Measurements from ENCODE around the gene TNFAIP2. TPM values are rescaled to one million over a fixed set of nuclear protein-coding genes. Genes with fewer than 3 reads are reported as not detected.

TNFAIP2 gene
- polyA plus RNA-seq, 1 donor: 21.0 TPM

DNA sequence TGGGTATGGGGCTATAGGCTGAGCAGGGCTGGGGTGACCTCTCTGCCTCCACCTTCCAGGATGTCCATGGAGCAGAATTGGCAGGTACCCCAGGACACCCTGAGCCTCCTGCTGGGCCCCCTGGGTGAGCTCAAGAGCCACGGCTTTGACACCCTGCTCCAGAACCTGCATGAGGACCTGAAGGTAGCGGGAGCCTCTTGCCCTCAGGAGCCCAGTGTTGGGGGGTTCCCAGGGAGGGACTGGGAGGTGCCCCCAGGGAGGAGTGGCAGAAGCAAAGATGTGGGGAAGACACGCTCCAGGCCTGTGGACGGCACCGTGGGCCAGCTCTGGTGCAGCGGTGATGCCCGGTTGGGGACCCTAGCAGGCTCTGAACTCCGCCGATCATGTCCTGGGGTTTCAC, 8.3 kb downstream of the TNFAIP2 start:
- Histone ChIP-seq H3K9me3 (ENCODE audit: control insufficient read depth, low read depth, low read length) (peaks cover 3% of the 10 kb centered on the region), H3K36me3 (ENCODE audit: control insufficient read depth, insufficient read depth, low read length) (peaks cover 5% of the 10 kb centered on the region), H3K27me3 (ENCODE audit: control insufficient read depth, insufficient read depth, low read length) (peaks cover 17% of the 10 kb centered on the region), H3K4me1 (ENCODE audit: control insufficient read depth, insufficient read depth, low read length) (peaks cover 5% of the 10 kb centered on the region), H3K4me3 (ENCODE audit: low read length) (no peak overlapping the region), H3K27ac (ENCODE audit: low read length) (no peak overlapping the region)
- WGBS (ENCODE audit: insufficient coverage, low lambda C conversion rate): no CpG with 5 or more reads among the region's 9 CpGs
- no peak for DNase-seq

DNA sequence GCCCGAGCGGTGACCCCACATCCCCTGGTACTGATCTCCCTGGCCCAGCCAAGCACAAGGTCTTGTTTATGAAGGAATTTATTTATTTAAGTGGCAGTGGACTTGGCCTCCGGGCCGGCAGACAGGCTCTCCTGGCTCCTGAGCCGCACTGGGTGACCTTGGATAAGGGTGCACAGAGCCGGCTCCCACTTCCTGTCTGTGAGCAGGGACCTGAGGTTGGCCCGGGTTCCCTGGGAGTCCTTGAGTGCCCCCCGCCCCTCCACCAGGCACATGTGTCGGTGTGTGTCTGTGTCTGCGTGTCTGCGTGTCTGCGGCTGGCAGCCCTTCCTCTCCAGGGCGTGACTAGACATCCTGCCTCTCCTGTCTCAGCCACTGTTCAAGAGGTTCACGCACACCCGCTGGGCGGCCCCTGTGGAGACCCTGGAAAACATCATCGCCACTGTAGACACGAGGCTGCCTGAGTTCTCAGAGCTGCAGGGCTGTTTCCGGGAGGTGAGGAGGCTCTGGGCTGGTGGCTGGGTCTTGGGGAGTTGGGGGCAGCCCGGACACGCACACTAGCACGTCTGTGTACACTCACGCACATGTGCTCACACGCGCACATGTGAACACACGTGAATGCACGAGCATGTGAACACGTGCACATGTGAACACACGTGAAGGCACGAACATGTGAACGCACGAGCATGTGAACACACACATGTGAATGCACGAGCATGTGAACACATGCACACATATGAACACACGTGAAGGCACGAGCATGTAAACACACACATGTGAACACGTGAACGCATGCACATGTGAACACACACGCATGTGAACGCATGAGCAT, 9.3 kb downstream of the TNFAIP2 start:
- Histone ChIP-seq H3K27me3 (ENCODE audit: control insufficient read depth, insufficient read depth, low read length) (peaks cover 16% of the 10 kb centered on the region), H3K4me3 (ENCODE audit: low read length) (no peak overlapping the region), H3K9me3 (ENCODE audit: control insufficient read depth, low read depth, low read length) (no peaks in the 10 kb centered on the region), H3K27ac (ENCODE audit: low read length) (no peak overlapping the region), H3K4me1 (ENCODE audit: control insufficient read depth, insufficient read depth, low read length) (peaks cover 3% of the 10 kb centered on the region), H3K36me3 (ENCODE audit: control insufficient read depth, insufficient read depth, low read length) (peaks cover 5% of the 10 kb centered on the region)
- 96% methylated on average over 10 of the region's 39 CpGs for WGBS (ENCODE audit: insufficient coverage, low lambda C conversion rate)
- DNase-seq: no peak

DNA sequence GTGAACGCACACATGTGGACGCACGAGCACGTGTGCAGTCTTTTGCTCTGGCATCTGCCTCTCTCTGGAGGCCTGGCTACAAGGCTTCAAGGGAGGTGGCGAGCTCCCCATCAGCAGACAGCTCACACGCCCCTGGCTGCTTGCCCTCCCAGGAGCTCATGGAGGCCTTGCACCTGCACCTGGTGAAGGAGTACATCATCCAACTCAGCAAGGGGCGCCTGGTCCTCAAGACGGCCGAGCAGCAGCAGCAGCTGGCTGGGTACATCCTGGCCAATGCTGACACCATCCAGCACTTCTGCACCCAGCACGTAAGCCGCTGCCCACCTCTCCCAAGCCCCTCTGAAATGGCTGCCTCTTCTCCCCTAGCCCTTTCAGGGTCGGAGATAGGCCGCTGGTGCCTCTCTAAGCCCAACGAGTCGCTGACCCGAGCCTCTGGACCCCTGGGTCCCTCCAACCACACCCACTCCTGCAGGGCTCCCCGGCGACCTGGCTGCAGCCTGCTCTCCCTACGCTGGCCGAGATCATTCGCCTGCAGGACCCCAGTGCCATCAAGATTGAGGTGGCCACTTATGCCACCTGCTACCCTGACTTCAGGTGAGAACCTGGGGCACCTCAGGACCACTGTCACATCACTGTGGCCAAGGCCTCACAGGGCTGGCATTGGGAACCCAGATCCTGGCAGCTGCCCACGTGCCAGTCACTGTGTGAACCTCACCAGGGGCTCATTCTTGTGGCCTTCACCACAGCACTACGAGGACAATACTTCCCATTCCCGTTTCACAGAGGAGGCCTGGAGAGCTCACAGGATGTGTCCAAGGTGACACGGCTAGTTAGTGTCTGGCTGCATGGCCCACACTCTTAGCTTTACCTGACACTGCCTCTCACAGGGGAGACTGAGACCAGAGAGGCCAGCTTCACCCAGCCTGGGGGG, 10.2 kb downstream of the TNFAIP2 start:
- peaks cover 5% of the 10 kb centered on the region for H3K9me3 ChIP-seq (ENCODE audit: control insufficient read depth, low read depth, low read length)
- H3K27me3 ChIP-seq (ENCODE audit: control insufficient read depth, insufficient read depth, low read length): peaks cover 9% of the 10 kb centered on the region
- no peak overlapping the region for H3K4me3 ChIP-seq (ENCODE audit: low read length)
- WGBS (ENCODE audit: insufficient coverage, low lambda C conversion rate): no CpG with 5 or more reads among the region's 25 CpGs
- peaks cover 3% of the 10 kb centered on the region for H3K4me1 ChIP-seq (ENCODE audit: control insufficient read depth, insufficient read depth, low read length)
- H3K36me3 ChIP-seq (ENCODE audit: control insufficient read depth, insufficient read depth, low read length): peaks cover 5% of the 10 kb centered on the region
- no peak overlapping the region for H3K27ac ChIP-seq (ENCODE audit: low read length)
- no peak for DNase-seq

DNA sequence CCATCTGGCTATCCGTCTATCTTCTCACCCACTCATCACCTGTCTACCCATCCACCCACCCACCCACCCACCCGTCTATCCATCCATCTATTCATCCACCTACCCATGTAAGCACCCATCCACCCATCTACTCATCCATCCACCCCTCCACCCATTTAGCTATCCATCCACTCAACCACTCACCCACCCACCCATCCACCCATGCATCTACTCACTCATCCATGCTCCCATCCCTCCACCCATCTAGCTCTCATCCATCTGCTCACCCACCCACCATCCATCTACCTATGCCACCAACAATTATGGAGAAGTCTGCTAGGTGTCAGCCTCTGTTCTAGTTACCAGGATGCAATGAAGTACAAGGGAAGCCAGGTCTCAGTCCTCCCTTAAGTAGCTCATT, 11.1 kb downstream of the TNFAIP2 start:
- Histone ChIP-seq H3K27me3 (ENCODE audit: control insufficient read depth, insufficient read depth, low read length) (peaks cover 10% of the 10 kb centered on the region), H3K27ac (ENCODE audit: low read length) (no peak overlapping the region), H3K4me3 (ENCODE audit: low read length) (no peak overlapping the region), H3K4me1 (ENCODE audit: control insufficient read depth, insufficient read depth, low read length) (peaks cover 8% of the 10 kb centered on the region), H3K36me3 (ENCODE audit: control insufficient read depth, insufficient read depth, low read length) (peaks cover 5% of the 10 kb centered on the region), H3K9me3 (ENCODE audit: control insufficient read depth, low read depth, low read length) (peaks cover 5% of the 10 kb centered on the region)
- no peak for DNase-seq
- no CpG with 5 or more reads among the region's 2 CpGs for WGBS (ENCODE audit: insufficient coverage, low lambda C conversion rate)

DNA sequence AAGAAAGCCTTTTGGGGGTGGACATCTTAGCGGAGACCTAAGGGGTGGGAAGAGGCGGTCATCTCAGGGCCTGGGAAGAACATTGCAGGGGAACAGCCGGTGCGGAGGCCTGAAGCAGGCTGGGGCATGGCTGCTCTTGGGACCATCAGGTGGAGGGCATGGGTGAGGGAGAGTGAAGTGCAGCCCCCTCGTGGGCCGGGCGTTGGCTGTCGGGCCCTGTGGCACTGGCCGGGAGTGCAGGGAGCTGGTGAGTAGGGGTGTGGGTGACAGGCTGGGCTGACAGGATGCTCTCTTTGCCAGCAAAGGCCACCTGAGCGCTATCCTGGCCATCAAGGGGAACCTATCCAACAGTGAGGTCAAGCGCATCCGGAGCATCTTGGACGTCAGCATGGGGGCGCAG, 11.7 kb downstream of the TNFAIP2 start:
- Histone ChIP-seq H3K9me3 (ENCODE audit: control insufficient read depth, low read depth, low read length) (peaks cover 5% of the 10 kb centered on the region), H3K27ac (ENCODE audit: low read length) (no peak overlapping the region), H3K36me3 (ENCODE audit: control insufficient read depth, insufficient read depth, low read length) (peaks cover 5% of the 10 kb centered on the region), H3K4me3 (ENCODE audit: low read length) (no peak overlapping the region), H3K4me1 (ENCODE audit: control insufficient read depth, insufficient read depth, low read length) (peaks cover 8% of the 10 kb centered on the region), H3K27me3 (ENCODE audit: control insufficient read depth, insufficient read depth, low read length) (peaks cover 12% of the 10 kb centered on the region)
- WGBS (ENCODE audit: insufficient coverage, low lambda C conversion rate): no CpG with 5 or more reads among the region's 14 CpGs
- DNase-seq: no peak

DNA sequence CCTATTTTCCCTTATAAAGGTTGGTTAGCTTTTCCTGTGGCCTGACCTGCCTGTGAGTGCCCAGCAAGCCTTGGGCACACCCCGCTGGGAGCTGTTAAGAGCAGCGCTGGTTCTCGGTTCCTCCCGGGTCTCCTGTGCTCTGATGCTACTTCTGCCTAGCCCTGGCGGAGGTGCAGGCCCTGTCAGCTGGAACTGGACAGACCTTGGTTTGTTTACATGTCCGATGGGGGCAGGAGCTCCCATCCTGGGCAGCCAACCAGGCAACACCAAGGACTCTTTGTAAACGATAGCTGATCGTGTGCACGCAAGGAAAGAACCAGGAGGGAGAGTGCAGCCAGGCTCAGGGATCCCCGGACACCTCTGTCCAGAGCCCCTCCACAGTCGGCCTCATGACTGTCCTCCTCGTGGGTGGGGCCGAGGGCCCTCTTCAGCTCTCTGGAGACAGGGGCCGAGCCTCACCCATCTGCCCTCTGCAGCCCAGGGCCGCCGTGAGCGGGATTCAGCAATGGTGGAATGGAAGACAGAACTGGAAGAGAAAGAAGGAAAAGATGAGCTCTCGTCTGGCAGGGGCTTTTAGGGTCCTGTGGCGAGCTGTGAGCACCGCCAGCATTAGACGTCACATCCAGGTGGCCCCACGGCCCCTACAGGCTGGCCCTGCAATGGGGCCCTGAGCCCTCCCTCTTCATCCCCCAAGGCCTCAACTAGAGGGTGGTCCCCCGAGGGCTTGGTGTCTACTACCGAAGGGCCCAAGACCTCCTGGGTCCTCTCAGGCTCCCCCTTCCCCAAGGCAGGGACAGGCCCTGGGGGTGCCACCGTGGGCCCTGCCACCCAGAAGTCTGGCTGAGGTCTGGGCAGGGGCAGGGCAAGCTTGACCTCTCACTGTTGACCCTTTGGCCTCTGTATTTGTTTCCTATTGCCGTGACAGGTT, 12.3 kb downstream of the TNFAIP2 start:
- Histone ChIP-seq H3K27ac (ENCODE audit: low read length) (no peak overlapping the region), H3K36me3 (ENCODE audit: control insufficient read depth, insufficient read depth, low read length) (peaks cover 5% of the 10 kb centered on the region), H3K4me1 (ENCODE audit: control insufficient read depth, insufficient read depth, low read length) (peaks cover 8% of the 10 kb centered on the region), H3K27me3 (ENCODE audit: control insufficient read depth, insufficient read depth, low read length) (peaks cover 14% of the 10 kb centered on the region), H3K4me3 (ENCODE audit: low read length) (no peak overlapping the region), H3K9me3 (ENCODE audit: control insufficient read depth, low read depth, low read length) (peaks cover 5% of the 10 kb centered on the region)
- no peak for DNase-seq
- WGBS (ENCODE audit: insufficient coverage, low lambda C conversion rate): no CpG with 5 or more reads among the region's 26 CpGs

DNA sequence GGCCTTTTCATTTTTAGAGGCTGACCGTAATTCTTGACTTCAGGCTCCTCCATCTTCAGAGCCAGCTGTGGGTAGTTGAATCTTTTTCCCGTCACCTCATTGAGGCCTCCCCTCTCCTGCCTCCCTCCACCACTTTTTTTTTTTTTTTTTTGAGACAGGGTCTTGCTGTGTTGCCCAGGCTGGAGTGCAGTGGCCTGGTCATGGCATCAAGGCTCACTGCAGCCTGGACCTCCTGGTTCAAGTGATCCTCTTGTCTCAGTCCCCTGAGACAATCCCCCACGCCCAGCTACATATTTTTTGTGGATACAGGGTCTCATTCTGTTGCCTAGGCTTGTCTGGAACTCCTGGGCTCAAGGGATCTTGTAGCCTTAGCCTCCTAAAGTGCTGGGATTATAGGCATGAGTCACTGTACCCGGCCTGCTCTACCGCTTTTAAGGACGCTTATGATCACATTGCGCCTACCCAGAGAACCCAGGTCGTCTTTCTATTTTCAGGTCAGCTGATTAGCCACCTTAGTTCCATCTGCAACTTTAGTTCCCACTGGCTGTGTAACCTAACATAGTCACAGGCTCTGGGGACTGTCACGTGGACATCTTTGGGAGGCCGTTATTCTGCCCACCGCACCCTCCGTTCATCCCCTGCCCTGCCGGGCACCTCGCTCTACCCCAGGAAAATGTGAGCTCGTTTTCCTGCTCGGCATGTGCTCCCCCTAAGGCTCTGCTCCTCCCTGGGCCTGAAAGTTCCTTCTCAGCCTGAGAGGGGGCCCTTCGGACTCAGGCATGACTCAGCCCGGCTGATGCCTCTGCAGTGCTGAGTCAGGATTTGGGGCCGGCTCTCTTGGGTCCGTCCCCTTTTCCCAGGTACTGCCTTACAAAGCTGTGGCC, 13.4 kb downstream of the TNFAIP2 start:
- H3K4me3 ChIP-seq (ENCODE audit: low read length): no peak overlapping the region
- peaks cover 5% of the 10 kb centered on the region for H3K36me3 ChIP-seq (ENCODE audit: control insufficient read depth, insufficient read depth, low read length)
- peaks cover 8% of the 10 kb centered on the region for H3K4me1 ChIP-seq (ENCODE audit: control insufficient read depth, insufficient read depth, low read length)
- 57% methylated on average over 1 of the region's 20 CpGs for WGBS (ENCODE audit: insufficient coverage, low lambda C conversion rate)
- peaks cover 5% of the 10 kb centered on the region for H3K9me3 ChIP-seq (ENCODE audit: control insufficient read depth, low read depth, low read length)
- DNase-seq: peak in 1 of 2 donors; percentile 84
- peaks cover 21% of the 10 kb centered on the region for H3K27me3 ChIP-seq (ENCODE audit: control insufficient read depth, insufficient read depth, low read length)
- H3K27ac ChIP-seq (ENCODE audit: low read length): no peak overlapping the region

DNA sequence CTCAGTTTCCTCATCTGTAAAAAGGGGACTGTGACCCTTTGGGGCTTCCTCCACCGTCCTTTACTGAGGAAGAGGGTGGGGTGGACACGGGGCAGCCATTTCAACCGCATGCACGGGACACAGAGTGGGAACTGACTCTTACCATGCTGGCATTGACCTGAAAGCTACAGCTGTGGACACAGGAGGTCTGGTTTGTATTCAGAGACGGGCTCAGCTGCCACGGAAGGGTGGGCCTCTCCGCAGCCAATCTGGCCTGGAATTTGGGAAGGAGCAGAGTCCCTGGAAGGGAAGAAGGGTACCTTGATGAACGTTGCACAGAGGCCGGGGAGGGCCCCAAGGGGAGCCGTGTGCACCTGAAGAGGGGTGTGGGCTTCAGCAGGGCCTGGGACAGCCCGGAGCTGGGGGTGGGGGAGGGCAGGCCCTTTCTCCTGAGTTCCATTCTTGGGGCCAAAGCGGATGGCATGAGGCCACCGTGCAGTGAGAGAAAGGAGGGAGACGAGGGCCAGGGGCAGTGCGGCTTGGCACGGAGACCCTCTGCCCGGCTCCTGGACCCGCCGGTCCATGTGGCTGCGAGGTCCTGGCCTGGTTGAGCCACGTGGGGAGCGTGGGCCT, 14.5 kb downstream of the TNFAIP2 start:
- no CpG with 5 or more reads among the region's 22 CpGs for WGBS (ENCODE audit: insufficient coverage, low lambda C conversion rate)
- peaks cover 5% of the 10 kb centered on the region for H3K9me3 ChIP-seq (ENCODE audit: control insufficient read depth, low read depth, low read length)
- no peak for DNase-seq
- peaks cover 8% of the 10 kb centered on the region for H3K4me1 ChIP-seq (ENCODE audit: control insufficient read depth, insufficient read depth, low read length)
- H3K4me3 ChIP-seq (ENCODE audit: low read length): no peak overlapping the region
- H3K27ac ChIP-seq (ENCODE audit: low read length): no peak overlapping the region
- peaks cover 5% of the 10 kb centered on the region for H3K36me3 ChIP-seq (ENCODE audit: control insufficient read depth, insufficient read depth, low read length)
- H3K27me3 ChIP-seq (ENCODE audit: control insufficient read depth, insufficient read depth, low read length): peaks cover 31% of the 10 kb centered on the region

Measured in large intestine (tissue), 3 donors.